Body of pancreas (tissue), 4 donors: ENCODE data around the gene SLAMF7. TPM values are rescaled to one million over a fixed set of nuclear protein-coding genes. Genes with fewer than 3 reads are reported as not detected.

Source experiments
- ATAC-seq: fragments of 150-250 bp; one replicate; pipeline ENCODE4 v1.9.1; 2016
- DNase-seq, 4 donors: peaks; one replicate each; pipeline ENCODE4 v3.0.0-alpha.2; 2019
- H3K27ac ChIP-seq, 4 donors: fragments of 200-600 bp; sonication (generic); 1 replicate in 3 of 4; 2 replicates in 1 of 4; pipeline versions ENCODE4 v1.5.1 to v1.6.1; 2016 to 2019; ENCODE audit warnings: mild to moderate bottlenecking in 1 of 4, mixed read lengths in 1 of 4, moderate library complexity in 1 of 4
- H3K27me3 ChIP-seq, 2 donors: fragments of 200-600 bp; sonication (generic); one replicate each; pipeline ENCODE4 v1.6.0; 2016; ENCODE audit warnings: mild to moderate bottlenecking in 1 of 2
- H3K36me3 ChIP-seq, 2 donors: fragments of 200-600 bp; sonication (generic); replicated peaks in 1 of 2; 2 replicates each; pipeline ENCODE4 v1.5.1; 2016; ENCODE audit warnings: low read depth in 2 of 2; ENCODE audit not compliant: insufficient read depth in 1 of 2
- H3K4me1 ChIP-seq: fragments of 200-600 bp; sonication (generic); one replicate; pipeline ENCODE4 v1.6.0; 2016
- H3K4me3 ChIP-seq, 2 donors: fragments of 200-600 bp; sonication (generic); 1 replicate in 1 of 2; 2 replicates in 1 of 2; pipeline ENCODE4 v1.5.1; 2016 to 2019
- H3K9me3 ChIP-seq, 3 donors: fragments of 200-600 bp; sonication (generic); 1 replicate in 2 of 3; 2 replicates in 1 of 3; pipeline ENCODE4 v1.5.1; 2016
- POLR2A ChIP-seq, 3 donors: fragments of 450-650 bp; IDR thresholded peaks; one replicate each; pipeline ENCODE4 v1.6.1; 2016; ENCODE audit warnings: antibody characterized with exemption in 3 of 3, mild to moderate bottlenecking in 2 of 3
- WGBS, 2 donors: methylation state at CpG; one replicate each; pipeline ENCODE4 v1.1.5; 2017; 5-methylcytosine and 5-hydroxymethylcytosine counted together
- intact Hi-C: fragments of 100-400 bp; cut with DNase I; formaldehyde crosslinking; loops from one replicate; pipeline ENCODE4 v1.15.1; 2023
- total RNA-seq, 2 donors: library from RNA; depleted of rRNA; stranded (reverse); fragments of >200 nt; gene quantifications; one replicate each; pipeline ENCODE4 v1.1.0, GENCODE V29; 2016
- TF ChIP-seq, protein P1 (sequence below), 7 experiments: fragments of 450-650 bp in 4 of 7; fragments of 200-600 bp in 3 of 7; sonication (generic) in 3 of 7; IDR thresholded peaks; one replicate each; pipeline ENCODE4 v1.5.1; 2016 to 2019; ENCODE audit warnings: antibody characterized with exemption in 7 of 7

The SLAMF7 gene
- total RNA-seq, 2 donors from 2014 or later = 0.26 to 1.3 TPM

GRCh38 chr1:160767395-160768294, 28.6 kb downstream of the SLAMF7 start:
- Histone ChIP-seq H3K4me1 (no peaks in the 10 kb centered on the region), H3K36me3 (no peaks in the 10 kb centered on the region), H3K9me3 (no peaks in the 10 kb centered on the region), H3K27me3 (no peaks in the 10 kb centered on the region), H3K4me3 (no peak overlapping the region), H3K27ac (no peak overlapping the region)
- no peak for DNase-seq
- ATAC-seq = no peak
- no peak for TF ChIP-seq POLR2A (IDR thresholded peaks at IDR 0.05)
- TF ChIP-seq, protein P1, sequence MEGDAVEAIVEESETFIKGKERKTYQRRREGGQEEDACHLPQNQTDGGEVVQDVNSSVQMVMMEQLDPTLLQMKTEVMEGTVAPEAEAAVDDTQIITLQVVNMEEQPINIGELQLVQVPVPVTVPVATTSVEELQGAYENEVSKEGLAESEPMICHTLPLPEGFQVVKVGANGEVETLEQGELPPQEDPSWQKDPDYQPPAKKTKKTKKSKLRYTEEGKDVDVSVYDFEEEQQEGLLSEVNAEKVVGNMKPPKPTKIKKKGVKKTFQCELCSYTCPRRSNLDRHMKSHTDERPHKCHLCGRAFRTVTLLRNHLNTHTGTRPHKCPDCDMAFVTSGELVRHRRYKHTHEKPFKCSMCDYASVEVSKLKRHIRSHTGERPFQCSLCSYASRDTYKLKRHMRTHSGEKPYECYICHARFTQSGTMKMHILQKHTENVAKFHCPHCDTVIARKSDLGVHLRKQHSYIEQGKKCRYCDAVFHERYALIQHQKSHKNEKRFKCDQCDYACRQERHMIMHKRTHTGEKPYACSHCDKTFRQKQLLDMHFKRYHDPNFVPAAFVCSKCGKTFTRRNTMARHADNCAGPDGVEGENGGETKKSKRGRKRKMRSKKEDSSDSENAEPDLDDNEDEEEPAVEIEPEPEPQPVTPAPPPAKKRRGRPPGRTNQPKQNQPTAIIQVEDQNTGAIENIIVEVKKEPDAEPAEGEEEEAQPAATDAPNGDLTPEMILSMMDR (IDR thresholded peaks at IDR 0.05) = no peak
- WGBS, 2 donors = 63 to 67% methylated on average over 8 of the region's 8 CpGs
- intact Hi-C loops = no loop called here

DNA sequence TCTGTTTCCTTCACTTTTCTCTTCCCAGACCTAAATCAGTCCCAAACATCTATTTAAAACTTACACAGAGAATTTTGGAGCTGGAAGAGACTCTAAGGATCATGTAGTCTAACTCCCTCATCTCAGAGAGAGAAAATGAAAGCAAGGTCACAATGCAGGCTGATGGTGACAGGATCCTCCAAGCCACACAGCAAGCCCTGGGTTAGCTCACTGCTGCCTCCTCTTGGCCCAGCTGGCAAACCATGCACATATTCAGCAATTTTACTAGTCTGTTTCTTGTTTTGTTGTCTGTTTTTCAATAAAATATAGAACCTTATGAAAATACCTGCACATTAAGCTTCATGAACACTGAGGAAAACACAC, 29.2 kb downstream of the SLAMF7 start:
- H3K4me1 ChIP-seq = no peaks in the 10 kb centered on the region
- no peaks in the 10 kb centered on the region for H3K9me3 ChIP-seq
- peak in 2 of 4 donors; percentile 23 to 47 for DNase-seq
- no peaks in the 10 kb centered on the region for H3K27me3 ChIP-seq
- TF ChIP-seq, protein P1 (IDR thresholded peaks at IDR 0.05) = peak in 2 of 7 experiments; percentile 19 to 42
- TF ChIP-seq POLR2A (IDR thresholded peaks at IDR 0.05) = no peak
- no peaks in the 10 kb centered on the region for H3K36me3 ChIP-seq
- no peak overlapping the region for H3K4me3 ChIP-seq
- no peak for ATAC-seq
- intact Hi-C loops = no loop called here
- H3K27ac ChIP-seq = no peak overlapping the region

DNA sequence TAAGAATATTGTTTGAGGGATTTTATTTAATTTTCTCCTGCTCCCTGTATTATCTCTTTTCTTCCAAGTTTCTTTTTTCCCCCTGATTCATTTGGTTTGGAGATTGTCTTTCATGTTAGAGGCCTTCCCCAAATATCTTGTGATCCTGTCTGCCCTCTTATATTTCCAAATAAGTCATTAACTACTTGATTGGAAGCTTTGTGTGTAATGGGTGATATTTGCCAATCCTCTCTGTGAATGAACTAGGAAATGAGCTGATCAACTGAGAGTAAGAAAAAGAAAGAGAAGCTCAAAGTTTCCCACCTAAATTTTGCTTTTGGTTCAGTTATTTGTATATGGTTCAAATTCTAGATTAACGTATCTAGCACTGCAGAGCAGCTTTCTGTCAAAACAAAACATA, 33.3 kb downstream of the SLAMF7 start:
- Histone ChIP-seq H3K4me3 (no peak overlapping the region), H3K9me3 (no peaks in the 10 kb centered on the region), H3K27me3 (no peaks in the 10 kb centered on the region), H3K36me3 (no peaks in the 10 kb centered on the region), H3K4me1 (no peaks in the 10 kb centered on the region), H3K27ac (no peak overlapping the region)
- 88 to 98% methylated on average over 1 of the region's 1 CpG for WGBS, 2 donors
- intact Hi-C loops = no loop called here
- ATAC-seq = no peak
- no peak for DNase-seq
- TF ChIP-seq, protein P1 (IDR thresholded peaks at IDR 0.05) = no peak
- TF ChIP-seq POLR2A (IDR thresholded peaks at IDR 0.05) = no peak

DNA sequence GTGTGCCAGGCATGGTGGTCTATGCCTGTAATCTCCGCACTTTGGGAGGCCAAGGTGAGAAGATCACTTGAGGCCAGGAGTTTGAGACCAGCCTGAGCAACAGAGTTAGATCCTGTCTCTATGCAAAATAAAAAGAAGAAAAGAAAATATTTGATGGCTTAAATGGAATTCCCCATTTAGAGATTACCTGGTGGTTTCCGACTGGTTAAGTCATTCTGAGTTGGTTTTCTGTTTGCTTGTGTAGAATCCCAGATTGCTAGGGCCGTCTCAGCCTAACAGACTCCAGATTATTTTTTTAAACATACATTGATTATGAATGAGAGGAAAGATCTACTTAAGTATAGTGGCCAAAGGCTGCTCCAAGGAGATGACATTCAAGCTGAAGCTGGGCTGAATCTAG, 34.0 kb downstream of the SLAMF7 start:
- Histone ChIP-seq H3K4me1 (no peaks in the 10 kb centered on the region), H3K27ac (no peak overlapping the region), H3K27me3 (no peaks in the 10 kb centered on the region), H3K4me3 (no peak overlapping the region), H3K9me3 (no peaks in the 10 kb centered on the region), H3K36me3 (no peaks in the 10 kb centered on the region)
- intact Hi-C loops = no loop called here
- DNase-seq = no peak
- 63 to 70% methylated on average over 3 of the region's 3 CpGs for WGBS, 2 donors
- no peak for TF ChIP-seq POLR2A (IDR thresholded peaks at IDR 0.05)
- TF ChIP-seq, protein P1 (IDR thresholded peaks at IDR 0.05) = no peak
- ATAC-seq = no peak
